ENCODE measurements around the gene NKTR.
A peak's percentile ranks its signal among the peaks of the same experiment; 100 is the strongest.
"Not testable (repeated sequence)": the region's sequence is repeated elsewhere in the genome, so short reads cannot be mapped to it uniquely, and the experiment has no call there.

Gene NKTR

DNA sequence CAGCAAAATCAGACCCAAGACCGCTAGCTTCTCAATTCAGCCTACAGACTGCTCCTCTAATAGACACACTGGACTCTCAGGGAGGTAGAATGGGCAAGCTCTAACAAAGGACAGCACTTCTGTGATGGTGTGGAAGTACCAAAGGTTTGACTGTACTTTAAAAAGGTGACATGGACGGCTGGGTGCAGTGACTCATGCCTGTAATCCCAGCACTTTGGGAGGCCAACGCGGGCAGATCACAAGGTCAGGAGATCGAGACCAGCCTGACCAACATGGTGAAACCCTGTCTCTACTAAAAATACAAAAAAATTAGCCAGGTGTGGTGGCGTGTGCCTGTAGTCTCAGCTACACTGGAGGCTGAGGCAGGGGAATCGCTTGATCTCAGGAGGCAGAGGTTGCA lies 3.4 kb upstream of the NKTR start:
- not testable (repeated sequence) for DNase-seq

DNA sequence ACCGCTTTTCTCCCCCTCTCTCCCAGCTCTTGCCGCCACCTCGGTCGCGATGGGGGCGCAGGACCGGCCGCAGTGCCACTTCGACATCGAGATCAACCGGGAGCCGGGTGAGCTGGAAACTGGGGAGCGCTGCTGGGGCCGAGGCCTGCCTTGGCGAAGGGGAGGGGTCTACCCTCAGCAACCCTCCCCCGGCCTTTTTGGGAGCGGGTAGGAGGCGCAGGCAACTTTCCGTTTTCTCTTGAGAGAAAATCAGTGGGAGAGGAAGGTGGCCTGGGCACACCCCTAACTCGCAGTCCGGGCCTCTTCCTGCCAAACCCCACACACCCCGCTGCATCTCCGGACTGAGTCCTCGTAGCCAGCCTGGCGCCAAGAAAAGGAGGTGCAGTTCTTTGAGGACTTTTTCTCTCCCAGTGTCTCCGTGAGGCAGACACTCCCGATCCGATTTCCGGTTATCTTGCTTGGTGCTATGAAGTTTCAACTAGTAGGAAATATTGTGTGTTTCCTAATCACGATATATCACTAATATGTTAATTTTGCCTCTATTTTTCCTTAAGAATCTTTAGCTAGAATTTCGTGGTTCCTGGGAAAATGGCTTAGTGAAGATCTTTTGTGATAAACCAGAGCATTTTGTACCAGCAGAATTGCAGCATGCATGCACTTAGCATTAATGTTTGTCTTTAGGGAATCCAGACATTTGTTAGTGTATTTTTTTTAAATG lies 631 bp downstream of the NKTR start:
- no peak for DNase-seq

DNA sequence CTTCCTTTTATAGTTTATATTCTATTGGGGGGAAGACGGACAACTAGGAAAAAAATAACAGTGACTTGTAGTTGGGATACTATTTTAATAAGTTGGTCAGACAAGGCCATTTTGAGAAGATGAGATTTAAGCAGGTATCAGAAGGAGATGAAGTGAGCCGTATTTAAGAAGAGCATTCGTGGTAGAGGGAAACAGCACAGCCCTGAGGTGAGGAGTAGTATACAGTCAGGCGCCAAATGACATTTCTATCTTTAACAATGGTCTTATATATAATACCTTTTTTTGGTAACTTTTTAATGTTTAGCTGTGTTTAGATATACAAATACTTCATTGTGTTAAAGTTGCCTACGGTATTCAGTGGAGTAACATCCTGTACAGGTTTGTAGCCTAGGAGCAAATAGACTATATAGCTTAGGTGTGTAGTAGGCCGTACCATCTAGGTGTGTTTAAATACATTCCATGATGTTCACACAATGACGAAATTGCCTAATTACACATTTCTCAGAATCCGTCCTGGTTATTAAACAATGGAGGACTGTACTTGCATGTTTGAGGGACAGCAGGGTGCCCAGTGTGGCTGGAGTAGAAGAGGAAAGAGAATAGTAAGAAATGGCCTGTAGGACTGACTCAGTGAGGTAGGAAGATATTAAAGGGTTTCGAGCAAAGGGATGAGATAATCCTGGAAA lies 1.6 kb downstream of the NKTR start:
- DNase-seq = no peak

DNA sequence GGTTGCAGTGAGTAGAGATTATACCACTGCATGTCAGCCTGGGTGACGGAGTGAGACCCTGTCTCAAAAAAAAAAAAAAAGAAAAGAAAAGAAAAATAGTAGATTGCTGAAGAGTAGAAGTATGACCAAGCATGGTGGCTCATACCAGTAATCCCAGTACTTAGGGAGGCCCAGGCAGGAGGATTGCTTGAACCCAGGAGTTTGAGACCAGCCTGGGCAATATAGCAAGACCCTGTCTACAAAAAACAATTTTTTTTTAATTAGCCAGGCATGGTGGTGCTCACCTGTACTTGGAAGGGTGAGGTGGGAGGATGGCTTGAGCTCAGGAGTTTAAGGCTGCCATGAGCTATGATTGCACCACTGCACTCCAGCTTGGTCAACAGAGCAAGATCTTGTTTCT lies 2.5 kb downstream of the NKTR start:
- DNase-seq = no peak

DNA sequence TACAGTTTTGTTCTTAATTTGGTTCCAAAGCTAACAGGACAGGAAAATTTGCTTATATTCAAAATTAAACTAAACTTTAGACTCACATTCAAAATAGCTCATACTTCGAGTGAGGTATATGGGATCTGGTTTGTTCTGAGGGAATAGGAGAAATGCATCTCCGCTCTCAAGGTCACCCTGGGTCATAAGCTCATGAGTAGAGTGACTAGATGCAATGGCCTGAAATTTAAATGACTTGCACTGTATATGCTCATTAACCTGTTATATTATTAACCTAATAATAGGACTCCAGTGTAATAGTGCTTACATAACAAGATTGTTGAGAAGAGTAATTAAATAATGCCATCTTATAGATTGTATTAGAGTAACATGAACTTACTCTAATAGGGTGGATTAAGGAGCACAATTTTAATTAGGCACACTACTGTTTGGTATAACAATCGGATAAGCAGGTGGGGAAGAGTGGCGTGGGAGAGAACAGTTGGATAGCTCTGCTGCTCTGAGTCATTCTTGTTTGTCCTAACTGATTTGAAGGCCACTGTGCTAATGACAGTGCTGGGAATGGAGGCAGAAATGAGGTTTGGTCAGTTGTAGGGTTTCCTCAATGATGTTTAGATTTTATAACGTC lies 5.2 kb downstream of the NKTR start:
- peak; percentile 68 for DNase-seq

DNA sequence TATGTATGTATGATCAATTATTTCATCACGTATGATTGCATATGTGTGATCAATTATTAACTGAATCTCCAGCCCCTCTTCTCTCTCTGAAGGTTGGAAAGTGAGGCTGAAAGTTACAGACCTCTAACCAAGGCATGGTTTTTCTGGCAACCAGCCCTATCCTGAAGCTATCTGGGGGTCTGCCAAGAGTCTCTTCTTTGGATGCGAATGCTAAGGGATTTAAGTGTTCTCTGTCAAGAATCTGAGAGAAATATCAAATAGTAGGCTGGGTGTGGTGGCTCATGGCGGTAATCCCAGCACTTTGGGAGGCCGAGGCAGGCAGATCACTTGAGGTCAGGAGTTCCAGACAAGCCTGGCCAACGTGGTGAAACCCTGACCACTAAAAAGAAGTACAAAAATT lies 8.1 kb downstream of the NKTR start:
- no peak for DNase-seq

DNA sequence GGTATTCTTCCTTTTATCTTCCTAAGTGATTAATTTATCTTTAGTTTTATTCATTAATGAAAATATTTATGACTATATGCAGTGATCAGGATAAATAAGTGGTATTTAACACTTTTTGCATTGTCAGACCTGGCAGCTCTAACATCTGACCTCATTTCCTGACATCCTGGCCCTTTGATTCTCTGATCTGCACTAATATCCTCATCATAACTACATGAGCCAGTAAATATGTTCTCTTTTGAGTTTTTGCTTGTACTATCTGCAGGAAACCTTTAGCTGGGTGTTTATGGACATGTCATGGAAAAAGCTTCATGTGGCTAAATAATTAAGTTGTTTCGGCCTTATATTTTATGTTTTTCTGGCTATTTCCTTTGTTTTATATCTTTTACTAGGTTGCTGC lies 10.5 kb downstream of the NKTR start:
- no peak for DNase-seq

DNA sequence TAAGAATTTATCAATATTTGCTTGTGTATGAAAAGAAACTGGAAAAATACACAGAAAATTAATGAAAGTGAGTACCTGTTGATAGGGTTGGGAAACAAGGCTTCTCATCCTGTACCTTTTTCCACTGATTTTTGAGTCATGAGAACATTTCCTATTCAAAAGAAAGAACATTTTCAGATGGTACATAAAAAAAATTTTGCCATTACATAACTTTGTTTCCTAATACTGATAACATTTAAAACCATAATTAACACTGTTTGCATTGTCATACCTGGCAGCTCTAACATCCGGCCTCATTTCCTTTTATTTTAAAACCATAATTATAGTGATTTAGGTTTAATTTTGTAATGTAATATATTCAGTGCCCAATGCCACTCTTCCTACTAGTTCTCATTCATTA lies 11.7 kb downstream of the NKTR start:
- DNase-seq = no peak

DNA sequence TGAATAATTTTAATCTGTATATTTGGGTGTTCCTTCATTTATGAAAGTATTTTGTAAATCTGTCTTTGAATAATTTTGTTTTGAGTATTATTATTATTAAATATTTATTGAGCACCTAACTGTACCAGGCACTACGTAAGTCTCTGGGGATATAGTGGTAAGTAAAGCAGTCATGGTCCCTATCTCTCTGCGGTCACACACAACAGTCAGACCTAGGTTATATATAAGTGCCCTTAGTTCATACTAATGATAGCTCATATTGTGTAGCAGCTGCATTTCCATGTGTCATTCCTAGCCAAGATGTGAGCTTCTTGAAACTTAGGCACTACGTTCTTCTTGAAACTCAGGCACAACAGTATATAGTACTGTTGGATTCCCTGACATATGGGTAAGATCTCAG lies 12.4 kb downstream of the NKTR start:
- DNase-seq = no peak

DNA sequence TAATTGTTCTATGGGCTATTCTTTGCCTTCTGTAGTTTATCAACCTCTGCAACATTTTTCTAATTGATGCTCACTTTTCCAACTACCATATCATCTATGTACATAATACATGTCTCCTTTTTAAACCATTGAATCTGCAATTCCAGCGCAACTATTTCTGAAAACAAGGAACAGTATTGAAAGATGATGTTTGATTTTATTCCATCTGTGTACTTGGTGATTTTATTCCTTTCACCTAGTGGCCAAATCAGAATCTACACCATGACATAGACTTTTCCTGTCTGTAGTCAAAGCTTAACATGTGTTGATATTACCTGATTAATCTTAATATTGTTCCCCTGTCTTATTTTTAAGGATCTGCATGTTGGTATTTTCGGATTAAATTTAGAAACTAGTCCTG lies 13.0 kb downstream of the NKTR start:
- DNase-seq = no peak

DNA sequence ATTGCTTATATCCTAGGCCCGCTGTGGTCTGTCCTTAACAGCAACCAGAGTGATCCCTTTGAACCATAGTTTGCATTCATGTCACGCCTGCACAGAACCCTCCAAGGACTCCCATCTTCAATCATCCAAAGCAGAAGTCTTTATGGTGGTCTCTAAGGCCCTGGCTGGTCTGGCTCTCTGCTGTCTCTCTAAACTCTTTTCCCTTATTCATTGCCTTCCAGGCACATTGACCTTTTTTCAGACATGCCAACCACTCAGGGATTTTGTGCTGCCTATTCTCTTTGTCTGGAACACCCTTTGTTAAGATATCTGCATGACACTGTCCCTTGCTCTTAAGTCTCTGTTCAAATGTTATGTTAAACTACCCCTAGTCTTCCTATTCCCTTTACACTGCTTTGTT lies 31.1 kb downstream of the NKTR start:
- DNase-seq = peak; percentile 21

DNA sequence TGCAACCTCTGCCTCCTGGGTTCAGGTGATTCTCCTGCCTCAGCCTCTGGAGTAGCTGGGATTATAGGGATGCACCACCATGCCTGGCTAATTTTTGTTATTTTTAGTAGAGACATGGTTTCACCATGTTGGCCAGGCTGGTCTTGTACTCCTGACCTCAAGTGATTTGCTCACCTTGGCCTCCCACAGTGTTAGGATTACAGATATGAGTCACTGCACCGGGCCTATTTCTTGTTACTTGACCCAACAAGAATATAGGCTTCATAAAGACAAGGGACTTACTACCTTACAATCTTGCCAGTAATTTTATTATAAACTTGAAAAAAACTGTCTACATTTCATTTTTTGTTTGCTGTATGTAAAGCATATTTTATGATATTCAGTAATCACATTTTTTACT lies 31.7 kb downstream of the NKTR start:
- DNase-seq = no peak

DNA sequence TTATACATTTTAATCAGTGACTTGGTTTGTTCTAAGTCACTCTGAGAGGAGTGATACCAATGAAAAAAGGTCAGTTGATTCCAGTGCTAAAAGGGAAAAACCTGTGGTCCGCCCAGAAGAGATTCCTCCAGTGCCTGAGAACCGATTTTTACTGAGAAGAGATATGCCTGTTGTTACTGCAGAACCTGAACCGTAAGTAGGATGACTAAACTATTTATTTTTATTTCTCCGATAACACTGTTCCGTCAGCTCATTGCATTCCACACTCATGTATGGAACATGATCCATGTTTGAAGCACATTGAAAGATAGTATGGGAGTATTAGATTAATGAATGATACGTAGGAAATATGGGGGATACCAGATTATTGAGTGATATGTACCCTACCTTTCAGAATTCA lies 33.1 kb downstream of the NKTR start:
- DNase-seq = no peak

DNA sequence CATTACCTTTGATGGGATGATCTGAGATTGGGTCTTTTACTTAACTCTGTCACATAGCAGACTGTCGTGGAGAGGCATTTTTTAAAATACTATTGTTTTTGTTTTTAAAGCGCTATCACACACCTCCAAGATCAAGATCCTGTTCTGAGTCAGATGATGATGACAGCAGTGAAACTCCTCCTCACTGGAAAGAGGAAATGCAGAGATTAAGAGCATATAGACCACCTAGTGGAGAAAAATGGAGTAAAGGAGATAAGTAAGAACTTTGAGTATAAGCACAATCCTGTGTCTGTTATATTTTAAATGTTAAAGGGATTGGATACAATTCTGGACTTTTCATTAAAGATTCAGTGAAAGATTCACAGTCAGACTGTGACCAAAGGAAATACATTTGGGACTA lies 34.6 kb downstream of the NKTR start:
- no peak for DNase-seq

DNA sequence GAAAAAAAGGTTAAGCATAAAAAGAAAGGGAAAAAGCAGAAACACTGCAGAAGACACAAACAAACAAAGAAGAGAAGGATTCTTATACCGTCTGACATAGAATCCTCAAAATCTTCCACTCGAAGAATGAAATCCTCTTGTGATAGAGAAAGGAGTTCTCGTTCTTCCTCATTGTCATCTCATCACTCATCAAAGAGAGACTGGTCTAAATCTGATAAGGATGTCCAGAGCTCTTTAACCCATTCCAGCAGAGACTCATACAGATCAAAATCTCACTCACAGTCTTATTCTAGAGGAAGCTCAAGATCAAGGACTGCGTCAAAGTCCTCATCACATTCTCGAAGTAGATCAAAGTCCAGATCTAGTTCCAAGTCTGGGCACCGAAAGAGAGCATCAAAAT lies 36.5 kb downstream of the NKTR start:
- no peak for DNase-seq

DNA sequence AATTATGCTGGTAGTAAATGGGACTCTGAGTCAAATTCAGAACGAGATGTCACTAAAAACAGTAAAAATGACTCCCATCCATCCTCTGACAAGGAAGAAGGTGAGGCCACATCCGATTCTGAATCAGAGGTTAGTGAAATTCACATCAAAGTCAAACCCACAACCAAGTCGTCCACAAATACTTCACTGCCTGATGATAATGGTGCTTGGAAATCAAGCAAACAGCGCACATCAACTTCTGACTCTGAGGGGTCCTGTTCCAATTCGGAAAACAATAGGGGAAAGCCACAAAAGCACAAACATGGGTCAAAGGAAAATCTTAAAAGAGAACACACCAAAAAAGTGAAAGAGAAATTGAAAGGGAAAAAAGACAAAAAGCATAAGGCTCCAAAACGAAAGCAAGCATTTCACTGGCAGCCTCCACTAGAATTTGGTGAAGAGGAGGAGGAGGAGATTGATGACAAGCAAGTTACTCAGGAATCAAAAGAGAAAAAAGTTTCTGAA lies 37.9 kb downstream of the NKTR start:
- DNase-seq = no peak

DNA sequence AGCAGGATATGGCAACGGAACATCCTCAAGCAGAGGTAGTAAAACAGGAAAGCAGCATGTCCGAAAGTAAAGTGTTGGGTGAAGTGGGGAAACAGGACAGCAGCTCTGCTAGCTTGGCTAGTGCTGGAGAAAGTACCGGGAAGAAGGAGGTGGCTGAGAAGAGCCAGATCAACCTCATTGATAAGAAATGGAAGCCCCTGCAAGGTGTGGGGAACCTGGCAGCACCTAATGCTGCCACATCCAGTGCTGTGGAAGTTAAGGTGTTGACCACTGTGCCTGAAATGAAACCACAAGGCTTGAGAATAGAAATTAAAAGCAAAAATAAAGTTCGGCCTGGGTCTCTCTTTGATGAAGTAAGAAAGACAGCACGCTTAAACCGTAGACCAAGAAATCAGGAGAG lies 38.7 kb downstream of the NKTR start:
- DNase-seq = no peak

DNA sequence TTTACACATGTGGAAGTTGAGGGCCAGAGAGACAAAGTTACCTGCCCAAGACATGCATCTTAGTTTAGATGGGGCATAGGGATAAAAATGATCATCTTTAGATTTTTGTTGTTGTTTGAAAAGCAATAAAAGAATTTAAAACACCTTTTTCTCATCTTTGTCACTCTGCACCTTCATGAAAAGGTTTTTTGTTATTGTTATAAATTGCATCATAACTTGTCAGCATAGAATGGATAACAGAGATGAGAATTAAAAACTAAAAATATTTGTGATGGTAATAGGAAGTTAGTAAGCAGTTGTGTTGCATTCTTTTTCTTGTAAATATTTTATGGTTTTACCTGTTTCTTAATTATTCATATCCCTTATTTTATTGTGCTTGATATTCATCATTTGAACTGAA lies 39.6 kb downstream of the NKTR start:
- no peak for DNase-seq

DNA sequence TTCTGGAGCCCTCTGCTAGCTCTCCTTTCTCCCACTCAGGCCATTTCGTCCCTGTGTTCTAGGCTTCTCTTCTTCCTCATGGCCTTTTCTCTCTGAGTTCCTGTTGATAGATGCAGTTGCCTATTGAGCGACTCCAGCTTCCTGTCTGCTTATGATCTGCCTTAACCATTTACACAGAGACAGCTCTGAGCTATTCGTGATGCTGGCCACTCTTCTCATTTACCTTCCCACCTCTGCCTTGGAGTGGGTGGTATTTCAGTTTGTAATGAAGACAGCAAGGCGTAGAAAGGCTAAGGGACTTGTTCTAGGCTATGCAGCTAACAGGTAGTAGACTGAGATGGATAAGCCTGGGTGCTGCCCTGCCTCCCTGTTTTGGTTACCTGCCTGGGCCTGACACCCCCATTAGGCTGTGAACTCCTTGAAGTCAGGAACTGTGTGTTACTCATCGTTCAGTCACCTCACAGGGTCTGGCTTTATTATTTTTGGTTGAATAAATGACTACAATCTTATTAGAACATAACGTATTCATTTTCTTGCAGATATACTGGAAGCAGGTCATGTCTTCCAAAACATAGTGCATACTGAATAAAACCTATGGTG lies 40.4 kb downstream of the NKTR start:
- DNase-seq = no peak

DNA sequence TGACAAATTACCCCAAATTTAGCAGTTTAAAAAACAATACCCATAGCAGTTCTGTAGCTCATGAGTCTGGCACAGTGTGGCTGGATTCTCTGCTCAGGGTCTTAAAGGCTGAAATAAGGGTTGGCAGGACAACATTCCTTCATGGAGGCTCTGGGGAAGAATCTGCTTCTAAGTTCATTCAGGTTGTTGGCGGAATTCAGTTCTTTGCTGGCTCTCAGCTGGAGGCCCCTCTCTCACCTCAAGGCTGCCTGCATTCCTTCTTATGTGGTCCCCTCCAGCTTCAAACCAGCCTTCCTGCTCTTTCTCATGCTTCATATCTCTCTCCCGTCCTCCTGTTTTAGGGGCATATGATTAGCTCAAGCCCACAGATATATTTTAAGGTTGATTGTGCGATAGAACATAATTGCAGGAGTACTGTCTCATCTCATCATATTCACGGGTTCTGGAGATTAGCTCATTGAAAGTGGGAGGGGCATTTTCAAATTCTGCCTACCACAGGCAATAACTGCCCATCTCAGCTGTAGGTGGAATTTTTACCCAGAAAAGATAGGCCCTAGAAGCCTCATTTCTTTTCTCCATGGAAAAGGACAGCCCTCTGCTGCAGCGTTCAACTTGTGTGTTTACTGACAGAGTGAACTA lies 47.5 kb downstream of the NKTR start:
- DNase-seq = no peak

DNA sequence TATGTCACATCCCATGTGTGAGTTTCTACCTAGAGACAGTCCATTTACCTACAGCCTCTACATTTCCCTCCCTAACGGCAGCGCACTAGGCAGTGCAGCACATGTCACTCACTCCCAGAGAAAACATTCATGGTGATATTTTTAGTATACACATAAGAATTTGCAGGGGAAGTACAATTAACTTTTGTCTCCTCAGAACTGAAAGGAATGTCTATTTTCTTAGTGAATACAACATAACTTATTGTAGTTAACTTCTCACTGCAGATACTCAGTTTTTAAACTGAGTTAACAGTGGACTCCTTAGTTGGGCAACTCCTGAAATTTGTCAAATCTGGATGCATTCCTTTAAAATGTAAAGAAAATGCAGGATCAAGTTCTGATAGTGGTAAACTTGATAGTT lies 48.5 kb downstream of the NKTR start:
- no peak for DNase-seq

DNA sequence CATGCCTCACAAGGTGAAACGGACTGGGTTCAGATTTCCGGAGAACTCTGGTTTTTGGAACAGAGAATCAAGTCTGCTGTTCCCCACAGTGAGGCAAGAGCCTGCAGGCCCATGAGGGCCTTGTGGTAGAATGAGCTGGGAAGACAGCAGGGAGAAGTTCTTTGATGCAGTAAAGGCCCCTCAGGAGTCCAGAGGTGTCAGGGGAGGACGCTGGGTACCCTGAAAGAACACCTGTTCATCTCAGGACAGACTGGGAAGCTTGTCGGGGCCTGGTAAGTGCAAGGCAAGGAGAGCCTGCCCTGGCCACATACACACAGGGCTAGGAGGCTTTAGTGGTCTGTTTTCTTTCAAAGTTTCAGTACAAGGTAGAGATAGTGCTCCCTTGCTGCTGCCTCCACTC lies 49.3 kb downstream of the NKTR start:
- no peak for DNase-seq
